Activated B cell treated with CpG ODN at 0.5 μM for 24 hours (primary cell): ENCODE measurements around the gene SKI. TPM values are rescaled to one million over a fixed set of nuclear protein-coding genes. Genes with fewer than 3 reads are reported as not detected.

Experiments
- ATAC-seq: fragments of 200-7000 bp; cut with Tn5 transposase; one replicate; pipeline ENCODE4 v1.10.0; 2021; ENCODE audit warnings: low read depth, mild to moderate bottlenecking, moderate library complexity
- CTCF ChIA-PET: fragments of 350-600 bp; sonication (Branson Sonifier 250); formaldehyde crosslinking; loops from one replicate; lab custom pipeline; 2021; ENCODE audit warnings: antibody characterized with exemption; lab: Charles Lee
- POLR2A ChIA-PET: fragments of 350-600 bp; sonication (Branson Sonifier 250); formaldehyde crosslinking; loops from one replicate; lab custom pipeline; 2021; ENCODE audit warnings: antibody characterized with exemption; lab: Charles Lee
- DNase-seq: peaks from one replicate; pipeline ENCODE4 v3.0.0; 2022
- H3K27ac Mint-ChIP-seq: one replicate; pipeline ENCODE4 v1.8.0; 2020; ENCODE audit warnings: mixed read lengths
- H3K27me3 Mint-ChIP-seq: one replicate; pipeline ENCODE4 v1.8.0; 2021; ENCODE audit warnings: mixed read lengths
- H3K36me3 Mint-ChIP-seq: one replicate; pipeline ENCODE4 v1.8.0; 2021; ENCODE audit warnings: low read depth, mixed read lengths
- H3K4me1 Mint-ChIP-seq: one replicate; pipeline ENCODE4 v1.8.0; 2021; ENCODE audit warnings: mixed read lengths
- H3K4me3 Mint-ChIP-seq: one replicate; pipeline ENCODE4 v1.8.0; 2020; ENCODE audit warnings: mild to moderate bottlenecking, mixed read lengths
- H3K9me3 Mint-ChIP-seq: one replicate; pipeline ENCODE4 v1.8.0; 2020; ENCODE audit warnings: mixed read lengths
- CTCF ChIP-seq: fragments of 200-600 bp; IDR thresholded peaks from one replicate; pipeline ENCODE4 v1.8.0; 2022; ENCODE audit warnings: antibody characterized with exemption, mild to moderate bottlenecking
- intact Hi-C: fragments of 100-400 bp; cut with micrococcal nuclease; formaldehyde crosslinking; loops from one replicate; pipeline ENCODE4 v1.15.1; 2024
- total RNA-seq: library from RNA; stranded (reverse); gene quantifications from 2 replicates; pipeline ENCODE4 v1.2.3, GENCODE V29; 2022

SKI gene
- total RNA-seq, 1 donor from 2014 or later, result 37.6 TPM

GRCh38 chr1:2269922-2270259 is 41.8 kb downstream of the SKI start:
- no peak for ATAC-seq

GRCh38 chr1:2270260-2271100 is 42.4 kb downstream of the SKI start:
- no peaks in the 10 kb centered on the region for H3K9me3 Mint-ChIP-seq

More at GRCh38 chr1:2269922-2270259, 41.8 kb downstream of the SKI start:
- no peaks in the 10 kb centered on the region for H3K9me3 Mint-ChIP-seq
- ChIA-PET POLR2A (interaction anchor here (1.5 kb wide), 1 partner anchor 14 kb away, joined by 3 read pairs; no protein-coding TSS in a partner anchor), CTCF (no interaction called here)
- DNase-seq, result no peak
- TF ChIP-seq CTCF, result no peak
- intact Hi-C loops, result no loop called here
- H3K27ac Mint-ChIP-seq, result no peak overlapping the region
- peaks cover 7% of the 10 kb centered on the region for H3K36me3 Mint-ChIP-seq
- no peaks in the 10 kb centered on the region for H3K27me3 Mint-ChIP-seq
- peaks cover 52% of the 10 kb centered on the region for H3K4me1 Mint-ChIP-seq
- H3K4me3 Mint-ChIP-seq, result no peak overlapping the region

GRCh38 chr1:2271211-2271721 is 43.1 kb downstream of the SKI start:
- H3K4me1 Mint-ChIP-seq, result peaks cover 55% of the 10 kb centered on the region
- H3K27me3 Mint-ChIP-seq, result no peaks in the 10 kb centered on the region
- TF ChIP-seq CTCF, result no peak
- DNase-seq (no peak), ATAC-seq (no peak)
- H3K4me3 Mint-ChIP-seq, result no peak overlapping the region
- H3K36me3 Mint-ChIP-seq, result peaks cover 2% of the 10 kb centered on the region
- CTCF ChIA-PET, result no interaction called here
- intact Hi-C loops, result no loop called here
- H3K9me3 Mint-ChIP-seq, result no peaks in the 10 kb centered on the region
- POLR2A ChIA-PET, result no interaction called here
- H3K27ac Mint-ChIP-seq, result no peak overlapping the region

More at GRCh38 chr1:2270260-2271100, 42.4 kb downstream of the SKI start:
- ATAC-seq, result no peak
- peaks cover 2% of the 10 kb centered on the region for H3K36me3 Mint-ChIP-seq
- no peaks in the 10 kb centered on the region for H3K27me3 Mint-ChIP-seq
- intact Hi-C loops, result no loop called here
- no peak for DNase-seq
- POLR2A ChIA-PET, result no interaction called here
- H3K27ac Mint-ChIP-seq, result no peak overlapping the region
- peaks cover 52% of the 10 kb centered on the region for H3K4me1 Mint-ChIP-seq
- no peak overlapping the region for H3K4me3 Mint-ChIP-seq
- TF ChIP-seq CTCF, result no peak
- CTCF ChIA-PET, result no interaction called here

GRCh38 chr1:2271841-2272655 is 43.9 kb downstream of the SKI start:
- H3K36me3 Mint-ChIP-seq, result no peaks in the 10 kb centered on the region
- H3K4me1 Mint-ChIP-seq, result peaks cover 58% of the 10 kb centered on the region
- H3K9me3 Mint-ChIP-seq, result no peaks in the 10 kb centered on the region
- TF ChIP-seq CTCF, result no peak
- H3K27me3 Mint-ChIP-seq, result no peaks in the 10 kb centered on the region
- ChIA-PET CTCF (no interaction called here), POLR2A (interaction anchor here (0.5 to 1.1 kb wide), 2 partner anchors 28 to 29 kb away, joined by 3 to 4 read pairs; no protein-coding TSS in a partner anchor)
- no peak overlapping the region for H3K27ac Mint-ChIP-seq
- intact Hi-C loops, result no loop called here
- no peak overlapping the region for H3K4me3 Mint-ChIP-seq
- ATAC-seq, result no peak
- no peak for DNase-seq
